H9 (cell line): ENCODE data around the gene EHMT2. TPM values are rescaled to one million over a fixed set of nuclear protein-coding genes. Genes with fewer than 3 reads are reported as not detected.

Experiments
- DNase-seq: peaks from one replicate; pipeline ENCODE4 v3.0.0-alpha.2; 2017
- H2AFZ ChIP-seq: one replicate; pipeline ENCODE4 v1.6.1; 2013; ENCODE audit warnings: mild to moderate bottlenecking, low read length, control low read depth, moderate library complexity
- H2AK5ac ChIP-seq: 2 replicates; pipeline ENCODE4 v1.6.1; 2013; ENCODE audit warnings: low read length, control low read depth, mixed read lengths; ENCODE audit not compliant: insufficient read length
- H2BK120ac ChIP-seq: one replicate; pipeline ENCODE4 v1.6.1; 2013; ENCODE audit warnings: low read depth, mild to moderate bottlenecking, low read length, control low read depth, inconsistent platforms; ENCODE audit not compliant: poor library complexity, severe bottlenecking
- H2BK12ac ChIP-seq: 2 replicates; pipeline ENCODE4 v1.6.1; 2013; ENCODE audit warnings: low read length, control low read depth, mixed read lengths, low read depth; ENCODE audit not compliant: insufficient read length
- H2BK15ac ChIP-seq: 2 replicates; pipeline ENCODE4 v1.6.1; 2013; ENCODE audit warnings: low read depth, low read length, control low read depth
- H2BK20ac ChIP-seq: one replicate; pipeline ENCODE4 v1.6.1; 2013; ENCODE audit warnings: low read depth, mild to moderate bottlenecking, low read length, control low read depth, inconsistent platforms; ENCODE audit not compliant: poor library complexity, severe bottlenecking
- H2BK5ac ChIP-seq: 2 replicates; pipeline ENCODE4 v1.6.1; 2013; ENCODE audit warnings: low read length, control low read depth, mixed read lengths; ENCODE audit not compliant: insufficient read length
- H3K14ac ChIP-seq: 2 replicates; pipeline ENCODE4 v1.6.1; 2013; ENCODE audit warnings: low read length, control low read depth; ENCODE audit not compliant: insufficient read depth
- H3K18ac ChIP-seq: 2 replicates; pipeline ENCODE4 v1.6.1; 2013; ENCODE audit warnings: low read depth, mild to moderate bottlenecking, mixed read lengths, low read length, control low read depth; ENCODE audit not compliant: insufficient read length
- H3K23ac ChIP-seq: 2 replicates; pipeline ENCODE4 v1.6.1; 2013; ENCODE audit warnings: low read length, control low read depth, mixed read lengths, low read depth; ENCODE audit not compliant: insufficient read length
- H3K23me2 ChIP-seq: 2 replicates; pipeline ENCODE4 v1.6.1; 2013; ENCODE audit warnings: low read depth, mild to moderate bottlenecking, mixed read lengths, low read length, control low read depth; ENCODE audit not compliant: insufficient read length, poor library complexity, severe bottlenecking
- H3K27ac ChIP-seq: 2 replicates; pipeline ENCODE4 v1.5.1; 2013; ENCODE audit warnings: low read length, control low read depth, mixed read lengths, low read depth; ENCODE audit not compliant: insufficient read length
- H3K27me3 ChIP-seq: 2 replicates; pipeline ENCODE4 v1.6.1; 2013; ENCODE audit warnings: low read length, control low read depth, inconsistent platforms; ENCODE audit not compliant: insufficient read depth
- H3K4ac ChIP-seq: 2 replicates; pipeline ENCODE4 v1.6.1; 2013; ENCODE audit warnings: low read depth, mild to moderate bottlenecking, control low read depth, inconsistent platforms, low read length, moderate library complexity
- H3K4me1 ChIP-seq: 2 replicates; pipeline ENCODE4 v1.6.1; 2013; ENCODE audit warnings: low read length, control low read depth, inconsistent platforms; ENCODE audit not compliant: insufficient read depth
- H3K4me2 ChIP-seq: 2 replicates; pipeline ENCODE4 v1.6.1; 2013; ENCODE audit warnings: low read length, control low read depth, mixed read lengths; ENCODE audit not compliant: insufficient read length, insufficient read depth
- H3K56ac ChIP-seq: 2 replicates; pipeline ENCODE4 v1.6.1; 2013; ENCODE audit warnings: low read depth, mild to moderate bottlenecking, mixed read lengths, low read length, control low read depth; ENCODE audit not compliant: insufficient read length
- H3K79me1 ChIP-seq: 2 replicates; pipeline ENCODE4 v1.6.1; 2013; ENCODE audit warnings: low read depth, mild to moderate bottlenecking, moderate library complexity, low read length, control low read depth, inconsistent platforms; ENCODE audit not compliant: insufficient read depth, poor library complexity, severe bottlenecking
- H3K79me2 ChIP-seq: 2 replicates; pipeline ENCODE4 v1.6.1; 2013; ENCODE audit warnings: low read length, control low read depth, inconsistent platforms; ENCODE audit not compliant: insufficient read depth
- H3K9ac ChIP-seq: 2 replicates; pipeline ENCODE4 v1.6.1; 2013; ENCODE audit warnings: low read length, control low read depth, mixed read lengths; ENCODE audit not compliant: insufficient read length; ENCODE audit errors: extremely low read depth
- H3K9me3 ChIP-seq: one replicate; pipeline ENCODE4 v1.6.1; 2013; ENCODE audit warnings: low read depth, low read length, inconsistent platforms; ENCODE audit not compliant: control insufficient read depth
- H3T11ph ChIP-seq: one replicate; pipeline ENCODE4 v1.6.1; 2013; ENCODE audit warnings: mild to moderate bottlenecking, low read length, control low read depth, inconsistent platforms
- H4K20me1 ChIP-seq: one replicate; pipeline ENCODE4 v1.6.1; 2013; ENCODE audit not compliant: control insufficient read depth, insufficient read length, insufficient read depth
- H4K5ac ChIP-seq: 2 replicates; pipeline ENCODE4 v1.6.1; 2013; ENCODE audit warnings: low read depth, mild to moderate bottlenecking, mixed read lengths, low read length, control low read depth; ENCODE audit not compliant: insufficient read length
- H4K8ac ChIP-seq: replicated peaks from 2 replicates; pipeline ENCODE4 v1.6.1; 2013; ENCODE audit warnings: low read length, control low read depth, mixed read lengths, low read depth; ENCODE audit not compliant: insufficient read length
- H4K91ac ChIP-seq: 2 replicates; pipeline ENCODE4 v1.6.1; 2013; ENCODE audit warnings: low read depth, mild to moderate bottlenecking, moderate library complexity, mixed read lengths, low read length, control low read depth; ENCODE audit not compliant: insufficient read length
- H3K27ac Mint-ChIP-seq, 3 experiments: 2 replicates in 2 of 3; 3 replicates in 1 of 3; pipeline ENCODE4 v1.8.0; 2020 to 2021; ENCODE audit warnings: mixed read lengths in 3 of 3, mild to moderate bottlenecking in 1 of 3, moderate library complexity in 1 of 3
- H3K27me3 Mint-ChIP-seq: 2 replicates; pipeline ENCODE4 v1.8.0; 2021; ENCODE audit warnings: low read depth, mild to moderate bottlenecking, moderate library complexity, mixed read lengths
- H3K36me3 Mint-ChIP-seq, 3 experiments: 2 replicates in 2 of 3; 3 replicates in 1 of 3; pipeline ENCODE4 v1.8.0; 2020 to 2021; ENCODE audit warnings: low read depth in 3 of 3, mixed read lengths in 3 of 3; ENCODE audit not compliant: insufficient read depth in 1 of 3
- H3K4me1 Mint-ChIP-seq, 2 experiments: 2 replicates each; pipeline ENCODE4 v1.8.0; 2020; ENCODE audit warnings: mixed read lengths in 2 of 2
- H3K4me3 Mint-ChIP-seq, 2 experiments: 2 replicates in 1 of 2; 3 replicates in 1 of 2; pipeline ENCODE4 v1.8.0; 2020 to 2021; ENCODE audit warnings: mild to moderate bottlenecking in 2 of 2, mixed read lengths in 2 of 2, moderate library complexity in 1 of 2
- H3K9me3 Mint-ChIP-seq, 2 experiments: 2 replicates in 1 of 2; 3 replicates in 1 of 2; pipeline ENCODE4 v1.8.0; 2020; ENCODE audit warnings: mild to moderate bottlenecking in 2 of 2, mixed read lengths in 2 of 2, moderate library complexity in 1 of 2
- CTCF ChIP-seq: fragments of 200-600 bp; sonication (generic); conservative IDR thresholded peaks from 3 replicates; pipeline ENCODE4 v1.8.0; 2021; ENCODE audit warnings: antibody characterized with exemption, mild to moderate bottlenecking
- WGBS: extraction: QIAGEN DNeasy Blood & Tissue Kit; methylation state at CpG from one replicate; pipeline ENCODE4 v1.1.7; 2013; ENCODE audit warnings: missing lambda C conversion rate, low lambda C conversion rate, mixed read lengths; ENCODE audit not compliant: insufficient read length; ENCODE audit errors: extremely low coverage; 5-methylcytosine and 5-hydroxymethylcytosine counted together
- total RNA-seq: library from RNA; stranded (reverse); gene quantifications from 2 replicates; pipeline ENCODE4 v1.2.1, GENCODE V29; 2021

EHMT2 gene
- total RNA-seq, 1 experiment from 2014 or later = 124 TPM

DNA sequence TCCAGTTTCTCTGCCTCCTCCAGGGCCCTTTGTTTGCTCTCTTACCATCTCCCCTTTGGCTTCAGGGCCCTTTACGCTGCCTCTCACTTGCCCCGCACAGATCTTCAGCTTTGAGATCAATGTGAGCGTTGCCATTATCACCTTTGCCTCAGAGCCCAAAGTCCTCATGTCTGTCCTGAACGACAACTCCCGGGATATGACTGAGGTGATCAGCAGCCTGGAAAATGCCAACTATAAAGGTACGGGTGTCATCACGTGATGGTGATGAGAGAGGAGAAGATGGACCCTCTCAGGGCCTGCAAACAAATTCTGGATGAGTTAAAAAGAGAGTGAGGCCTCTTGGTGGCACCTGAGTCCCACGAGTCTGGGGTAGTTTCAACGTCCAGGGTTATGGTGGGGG is 38.3 kb upstream of the EHMT2 start:
- H2BK20ac ChIP-seq = no peak overlapping the region
- no peaks in the 10 kb centered on the region for H3K79me1 ChIP-seq
- no CpG with 5 or more reads among the region's 9 CpGs for WGBS
- peaks cover 18% of the 10 kb centered on the region for H3K27me3 Mint-ChIP-seq
- no peak overlapping the region for H2BK15ac ChIP-seq
- no peak overlapping the region for H2AK5ac ChIP-seq
- no peak overlapping the region for H3K27ac ChIP-seq
- H3K36me3 Mint-ChIP-seq = peaks cover 0 to 6% (median 2%) of the 10 kb centered on the region in 3 experiments; a peak in 1 of 7 replicates
- no peak overlapping the region for H3K4ac ChIP-seq
- H2BK12ac ChIP-seq = no peak overlapping the region
- H3K4me1 Mint-ChIP-seq = peaks cover 6 to 9% of the 10 kb centered on the region in 2 experiments
- H3K9ac ChIP-seq = no peak overlapping the region
- no peak for TF ChIP-seq CTCF
- no peak overlapping the region for H4K5ac ChIP-seq
- no peak overlapping the region for H4K8ac ChIP-seq
- peaks cover 15% of the 10 kb centered on the region in 2 experiments for H3K9me3 Mint-ChIP-seq
- H3T11ph ChIP-seq = no peak overlapping the region
- H4K91ac ChIP-seq = no peak overlapping the region
- H3K9me3 ChIP-seq = no peaks in the 10 kb centered on the region
- no peak for DNase-seq
- no peak overlapping the region for H2AFZ ChIP-seq
- H3K79me2 ChIP-seq = no peaks in the 10 kb centered on the region
- H3K4me2 ChIP-seq = no peak overlapping the region
- no peak overlapping the region for H3K14ac ChIP-seq
- no peak overlapping the region for H3K4me3 Mint-ChIP-seq
- H4K20me1 ChIP-seq = no peaks in the 10 kb centered on the region
- H3K56ac ChIP-seq = no peak overlapping the region
- H3K27ac Mint-ChIP-seq = no peak overlapping the region
- H2BK120ac ChIP-seq = no peak overlapping the region
- no peaks in the 10 kb centered on the region for H3K23me2 ChIP-seq
- H2BK5ac ChIP-seq = no peak overlapping the region
- H3K18ac ChIP-seq = no peak overlapping the region
- H3K27me3 ChIP-seq = no peaks in the 10 kb centered on the region
- H3K4me1 ChIP-seq = peaks cover 2% of the 10 kb centered on the region; the same call in 1 of the 2 replicates
- H3K23ac ChIP-seq = no peak overlapping the region
